Ishikawa (cell line): ENCODE results near the gene GNG2.

Experiments used
- CEBPB ChIP-seq: IDR thresholded peaks from 2 replicates; pipeline ENCODE4 v1.6.1; 2012
- CREB1 ChIP-seq: IDR thresholded peaks from 2 replicates; pipeline ENCODE4 v1.6.1; 2012; ENCODE audit warnings: low read depth
- EGR1 ChIP-seq: IDR thresholded peaks from 2 replicates; pipeline ENCODE4 v1.6.1; 2012
- EP300 ChIP-seq: IDR thresholded peaks from 2 replicates; pipeline ENCODE4 v1.6.1; 2012; ENCODE audit warnings: borderline replicate concordance
- FOXM1 ChIP-seq: IDR thresholded peaks from 2 replicates; pipeline ENCODE4 v1.6.1; 2012; ENCODE audit warnings: low read depth, borderline replicate concordance
- NFIC ChIP-seq: IDR thresholded peaks from 2 replicates; pipeline ENCODE4 v1.6.1; 2012
- RAD21 ChIP-seq: IDR thresholded peaks from 2 replicates; pipeline ENCODE4 v1.6.1; 2012; ENCODE audit warnings: low read depth
- TAF1 ChIP-seq: IDR thresholded peaks from 2 replicates; pipeline ENCODE4 v1.6.1; 2012; ENCODE audit warnings: low read depth, mild to moderate bottlenecking
- TCF12 ChIP-seq: IDR thresholded peaks from 2 replicates; pipeline ENCODE4 v1.6.1; 2012; ENCODE audit warnings: low read depth
- TEAD4 ChIP-seq: IDR thresholded peaks from 2 replicates; pipeline ENCODE4 v1.6.1; 2012
- YY1 ChIP-seq: IDR thresholded peaks from 2 replicates; pipeline ENCODE4 v1.6.1; 2012; ENCODE audit warnings: low read depth
- ZBTB7A ChIP-seq: IDR thresholded peaks from 2 replicates; pipeline ENCODE4 v1.6.1; 2012; ENCODE audit warnings: low read depth
- TF ChIP-seq, protein P1 (sequence below): IDR thresholded peaks from 2 replicates; pipeline ENCODE4 v1.6.1; 2012; ENCODE audit warnings: low read depth, mild to moderate bottlenecking
- TF ChIP-seq, protein P2 (sequence below): IDR thresholded peaks from 2 replicates; pipeline ENCODE4 v1.6.1; 2012
- TF ChIP-seq, protein P3 (sequence below): IDR thresholded peaks from 2 replicates; pipeline ENCODE4 v1.6.1; 2012

GNG2 gene

DNA sequence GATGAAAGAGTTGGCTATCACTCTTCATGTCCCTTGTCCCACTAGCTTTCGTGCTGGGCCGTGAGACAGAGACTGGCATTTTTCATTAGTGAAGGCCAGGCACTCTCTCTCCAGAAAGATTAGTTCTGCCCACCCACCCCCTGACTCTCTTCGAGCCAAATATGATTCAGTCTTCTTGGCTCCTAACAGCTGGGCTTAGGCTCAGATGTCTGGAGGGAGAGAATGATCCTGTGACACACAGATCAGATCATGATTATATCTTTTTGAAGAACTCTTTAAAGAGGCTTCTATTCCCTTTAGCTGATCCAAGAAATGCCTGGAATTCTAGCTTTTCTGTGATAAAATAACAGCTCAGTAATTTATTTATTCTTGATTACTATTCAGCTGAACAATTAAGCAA is 5.2 kb upstream of the GNG2 start:
- TF ChIP-seq TEAD4 (no peak), NFIC (no peak), FOXM1 (no peak), ZBTB7A (no peak), YY1 (no peak), CEBPB (no peak), EGR1 (no peak)
- TF ChIP-seq, protein P1, sequence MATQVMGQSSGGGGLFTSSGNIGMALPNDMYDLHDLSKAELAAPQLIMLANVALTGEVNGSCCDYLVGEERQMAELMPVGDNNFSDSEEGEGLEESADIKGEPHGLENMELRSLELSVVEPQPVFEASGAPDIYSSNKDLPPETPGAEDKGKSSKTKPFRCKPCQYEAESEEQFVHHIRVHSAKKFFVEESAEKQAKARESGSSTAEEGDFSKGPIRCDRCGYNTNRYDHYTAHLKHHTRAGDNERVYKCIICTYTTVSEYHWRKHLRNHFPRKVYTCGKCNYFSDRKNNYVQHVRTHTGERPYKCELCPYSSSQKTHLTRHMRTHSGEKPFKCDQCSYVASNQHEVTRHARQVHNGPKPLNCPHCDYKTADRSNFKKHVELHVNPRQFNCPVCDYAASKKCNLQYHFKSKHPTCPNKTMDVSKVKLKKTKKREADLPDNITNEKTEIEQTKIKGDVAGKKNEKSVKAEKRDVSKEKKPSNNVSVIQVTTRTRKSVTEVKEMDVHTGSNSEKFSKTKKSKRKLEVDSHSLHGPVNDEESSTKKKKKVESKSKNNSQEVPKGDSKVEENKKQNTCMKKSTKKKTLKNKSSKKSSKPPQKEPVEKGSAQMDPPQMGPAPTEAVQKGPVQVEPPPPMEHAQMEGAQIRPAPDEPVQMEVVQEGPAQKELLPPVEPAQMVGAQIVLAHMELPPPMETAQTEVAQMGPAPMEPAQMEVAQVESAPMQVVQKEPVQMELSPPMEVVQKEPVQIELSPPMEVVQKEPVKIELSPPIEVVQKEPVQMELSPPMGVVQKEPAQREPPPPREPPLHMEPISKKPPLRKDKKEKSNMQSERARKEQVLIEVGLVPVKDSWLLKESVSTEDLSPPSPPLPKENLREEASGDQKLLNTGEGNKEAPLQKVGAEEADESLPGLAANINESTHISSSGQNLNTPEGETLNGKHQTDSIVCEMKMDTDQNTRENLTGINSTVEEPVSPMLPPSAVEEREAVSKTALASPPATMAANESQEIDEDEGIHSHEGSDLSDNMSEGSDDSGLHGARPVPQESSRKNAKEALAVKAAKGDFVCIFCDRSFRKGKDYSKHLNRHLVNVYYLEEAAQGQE: no peak
- TF ChIP-seq, protein P2, sequence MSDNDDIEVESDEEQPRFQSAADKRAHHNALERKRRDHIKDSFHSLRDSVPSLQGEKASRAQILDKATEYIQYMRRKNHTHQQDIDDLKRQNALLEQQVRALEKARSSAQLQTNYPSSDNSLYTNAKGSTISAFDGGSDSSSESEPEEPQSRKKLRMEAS: no peak

DNA sequence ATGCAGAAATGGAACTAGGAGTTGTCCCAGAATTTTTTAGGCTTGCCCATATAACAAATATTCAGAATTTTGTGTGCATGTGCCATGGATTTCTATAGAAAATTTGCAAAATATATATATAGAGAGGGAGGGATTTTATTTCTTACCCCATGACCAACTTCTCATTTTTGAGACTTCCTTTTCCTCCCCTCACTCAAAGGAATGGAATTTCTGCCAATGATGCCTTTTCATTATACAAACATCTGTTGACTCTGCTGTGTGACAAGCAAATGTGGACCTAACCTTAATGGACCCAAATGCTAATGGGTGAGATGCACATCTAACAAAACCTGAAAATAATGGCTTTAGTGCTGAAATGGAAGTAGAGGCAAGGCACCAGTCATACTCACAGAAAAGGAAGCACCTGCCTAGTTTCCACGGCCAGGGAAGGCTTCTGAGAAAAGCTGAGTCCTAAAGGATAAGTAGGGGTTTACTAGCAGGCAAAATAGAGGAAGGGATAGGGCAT is 3.6 kb upstream of the GNG2 start:
- no peak for TF ChIP-seq YY1
- TF ChIP-seq, protein P3, sequence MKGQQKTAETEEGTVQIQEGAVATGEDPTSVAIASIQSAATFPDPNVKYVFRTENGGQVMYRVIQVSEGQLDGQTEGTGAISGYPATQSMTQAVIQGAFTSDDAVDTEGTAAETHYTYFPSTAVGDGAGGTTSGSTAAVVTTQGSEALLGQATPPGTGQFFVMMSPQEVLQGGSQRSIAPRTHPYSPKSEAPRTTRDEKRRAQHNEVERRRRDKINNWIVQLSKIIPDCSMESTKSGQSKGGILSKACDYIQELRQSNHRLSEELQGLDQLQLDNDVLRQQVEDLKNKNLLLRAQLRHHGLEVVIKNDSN: no peak
- TF ChIP-seq TAF1: no peak
- TF ChIP-seq TCF12: no peak
- no peak for TF ChIP-seq FOXM1
- TF ChIP-seq TEAD4: no peak
- TF ChIP-seq EP300: no peak
- TF ChIP-seq ZBTB7A: no peak
- no peak for TF ChIP-seq CREB1
- TF ChIP-seq EGR1: no peak
- no peak for TF ChIP-seq NFIC
- TF ChIP-seq, protein P1: no peak

DNA sequence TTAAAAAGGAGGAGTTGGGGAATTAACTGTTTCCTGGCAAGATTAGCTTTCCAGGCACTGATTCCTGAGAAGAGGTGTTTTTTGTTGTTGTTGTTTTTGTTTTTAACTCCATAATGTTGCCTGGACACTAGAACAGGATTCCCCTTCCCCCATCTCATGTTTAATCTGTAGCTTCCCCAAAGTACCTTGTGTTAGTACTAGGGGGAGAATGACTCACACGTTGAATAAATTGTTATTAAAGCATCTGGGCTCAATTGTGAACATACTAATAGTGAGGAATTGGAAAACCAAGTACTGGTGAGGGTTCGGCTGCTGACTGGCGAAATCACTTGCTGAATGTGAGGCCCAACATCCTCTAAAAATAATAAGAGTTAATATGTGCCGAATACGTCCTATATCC is 1.3 kb upstream of the GNG2 start:
- TF ChIP-seq TEAD4: no peak
- no peak for TF ChIP-seq ZBTB7A
- TF ChIP-seq EP300: no peak
- no peak for TF ChIP-seq NFIC
- TF ChIP-seq EGR1: no peak
- no peak for TF ChIP-seq RAD21
- TF ChIP-seq, protein P1: no peak
- TF ChIP-seq YY1: no peak
- TF ChIP-seq, protein P3: no peak
- no peak for TF ChIP-seq FOXM1

DNA sequence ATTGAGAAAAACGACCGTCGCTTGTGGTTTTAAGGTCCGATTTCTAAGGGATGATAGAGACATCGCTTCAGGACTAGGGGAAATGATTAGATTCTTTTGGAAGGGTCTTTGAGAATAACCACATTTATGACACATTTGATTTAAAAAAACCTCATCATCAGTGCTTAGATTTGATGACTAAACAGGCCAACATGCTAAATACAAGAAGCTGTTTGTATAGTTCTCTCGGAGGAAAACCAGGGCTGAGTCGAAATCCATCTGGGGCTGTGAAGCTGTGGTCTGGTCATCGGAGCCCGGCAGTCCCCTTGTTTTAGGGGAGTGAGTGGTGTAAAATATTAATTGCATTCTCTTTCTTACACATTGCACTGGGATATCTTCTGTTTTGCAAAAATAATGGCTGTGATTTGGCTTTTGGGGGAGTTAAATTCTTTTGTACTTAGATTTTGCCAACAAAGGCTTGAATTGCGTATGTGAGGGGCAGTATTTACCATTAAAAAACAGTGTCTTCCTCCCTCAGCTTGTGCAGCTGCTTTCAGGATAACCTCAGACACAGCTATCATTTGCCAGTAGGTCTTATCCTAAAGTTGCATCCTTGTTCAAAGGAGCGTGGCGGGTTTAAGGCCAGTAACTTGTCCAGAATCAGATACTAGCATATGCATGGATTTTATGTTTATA is 550 bp downstream of the GNG2 start:
- TF ChIP-seq ZBTB7A (no peak), CREB1 (no peak), YY1 (no peak), EP300 (no peak), NFIC (no peak), TEAD4 (no peak)
- TF ChIP-seq, protein P2: no peak
